Suppressor macrophage treated with lipopolysaccharide for 1 hour (primary cell): Measurements from ENCODE around the gene QSOX1.

Source experiments
- DNase-seq, 3 donors: peaks; one replicate each; pipeline ENCODE4 v3.0.0-alpha.2; 2020 to 2022

The QSOX1 gene

DNA sequence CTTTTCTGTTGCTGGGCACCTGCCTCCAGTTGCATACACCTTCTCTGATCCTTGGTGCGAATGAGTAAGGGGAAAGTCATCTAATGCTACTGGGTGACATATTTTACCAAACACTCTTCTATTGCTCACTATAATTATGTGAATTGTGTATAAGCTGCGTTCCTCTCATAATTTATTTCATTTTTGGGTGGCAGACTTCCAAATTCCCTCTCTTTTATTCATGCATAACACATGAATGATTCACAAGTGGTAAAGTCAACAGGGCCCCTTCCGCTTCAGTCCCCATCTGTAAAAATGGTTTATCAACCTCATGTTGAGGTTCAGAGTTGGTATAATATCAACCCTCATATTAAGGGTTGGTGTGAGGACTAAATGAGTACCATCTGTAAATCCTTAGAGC is 3.2 kb upstream of the QSOX1 start:
- no peak for DNase-seq

- DNase-seq: no peak
These were observed 2.1 kb upstream of the QSOX1 start for GRCh38 chr1:180152588-180152987.

DNA sequence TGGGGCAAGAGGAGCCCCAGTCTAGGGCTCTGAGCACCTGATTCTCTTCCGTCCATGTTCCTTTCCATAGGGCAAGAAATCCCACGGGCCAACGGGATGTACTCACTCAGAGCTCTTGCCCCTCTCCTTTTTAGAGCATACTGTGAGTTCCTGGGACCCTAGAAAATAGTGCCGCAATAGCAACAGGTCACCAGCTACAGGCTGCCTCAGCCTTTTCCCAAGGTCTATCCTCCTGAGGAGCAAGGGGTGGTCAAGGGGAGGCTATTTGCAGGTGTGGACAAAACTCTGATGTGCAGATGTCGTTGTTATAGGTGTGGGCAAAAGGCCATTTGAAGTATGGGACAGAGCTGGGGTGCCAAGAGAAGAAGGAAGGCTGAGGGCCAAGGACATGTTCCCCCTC is 1.6 kb upstream of the QSOX1 start:
- DNase-seq: no peak

DNA sequence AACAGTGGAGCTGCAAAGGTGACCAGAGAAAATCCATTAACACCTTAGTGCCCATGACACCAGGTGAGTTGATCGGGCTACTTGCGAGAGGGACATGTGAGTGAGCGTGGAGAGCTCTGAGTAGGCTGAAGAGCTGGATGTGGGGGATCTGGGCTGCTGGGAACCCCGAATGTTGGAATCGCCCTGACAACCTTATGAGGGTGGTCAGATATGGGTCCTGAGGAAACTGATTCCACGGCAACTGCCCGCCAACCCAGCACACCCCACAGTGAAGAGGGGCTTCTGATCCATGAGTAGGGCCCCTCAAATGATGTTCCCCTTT is 705 bp upstream of the QSOX1 start:
- DNase-seq: no peak

- DNase-seq: peak; percentile 32 to 42 (median 35)
These were observed 563 bp downstream of the QSOX1 start for GRCh38 chr1:180155182-180155682.

DNA sequence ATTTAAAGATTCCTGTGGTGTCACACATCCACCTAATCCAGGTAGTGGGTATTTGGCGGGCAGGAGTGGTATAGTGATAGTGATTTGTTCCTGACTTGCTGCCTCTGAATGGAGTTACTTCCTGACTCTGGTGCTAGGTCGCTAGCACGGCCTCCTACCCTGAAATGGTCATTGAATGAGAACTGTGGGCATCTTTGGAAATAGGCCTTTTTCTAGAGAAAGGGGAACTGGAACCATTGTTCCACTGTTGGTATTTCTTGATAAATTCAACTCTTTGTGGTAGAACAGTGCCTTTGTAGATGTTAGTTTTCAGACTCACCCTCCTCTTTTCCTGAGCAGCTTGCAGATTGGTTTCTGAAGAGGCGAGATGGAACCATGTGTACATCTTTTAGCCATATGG is 1.5 kb downstream of the QSOX1 start:
- peak; percentile 62 to 80 (median 80) for DNase-seq

DNA sequence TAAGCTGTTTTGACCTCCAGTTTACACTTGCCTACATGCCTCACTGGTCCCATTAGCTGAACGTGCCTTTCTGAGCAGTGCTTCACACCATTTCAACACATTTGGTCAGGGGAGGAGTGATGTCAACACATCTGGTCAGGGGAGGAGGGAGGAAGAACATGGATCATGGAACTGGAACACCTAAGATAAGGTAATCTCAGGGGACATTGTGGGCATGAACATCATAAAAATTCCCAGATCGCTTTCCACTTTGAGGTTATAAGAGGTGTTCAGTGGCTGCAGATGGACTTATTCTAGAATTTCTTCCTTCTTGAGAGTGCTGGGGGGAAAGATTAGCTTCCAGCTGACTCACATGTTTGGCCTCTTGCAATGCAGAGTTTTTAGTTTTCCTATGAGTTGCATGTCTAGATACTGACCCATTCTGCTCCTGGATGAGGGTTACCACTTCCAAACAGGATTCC is 2.0 kb downstream of the QSOX1 start:
- DNase-seq: peak; percentile 43 to 55 (median 43)

GRCh38 chr1:180157108-180157507 is 2.4 kb downstream of the QSOX1 start:
- no peak for DNase-seq

- DNase-seq: no peak
These were observed 2.9 kb downstream of the QSOX1 start for GRCh38 chr1:180157576-180158057.

- peak; percentile 31 to 51 (median 35) for DNase-seq
These were observed 3.8 kb downstream of the QSOX1 start for GRCh38 chr1:180158149-180159147.

DNA sequence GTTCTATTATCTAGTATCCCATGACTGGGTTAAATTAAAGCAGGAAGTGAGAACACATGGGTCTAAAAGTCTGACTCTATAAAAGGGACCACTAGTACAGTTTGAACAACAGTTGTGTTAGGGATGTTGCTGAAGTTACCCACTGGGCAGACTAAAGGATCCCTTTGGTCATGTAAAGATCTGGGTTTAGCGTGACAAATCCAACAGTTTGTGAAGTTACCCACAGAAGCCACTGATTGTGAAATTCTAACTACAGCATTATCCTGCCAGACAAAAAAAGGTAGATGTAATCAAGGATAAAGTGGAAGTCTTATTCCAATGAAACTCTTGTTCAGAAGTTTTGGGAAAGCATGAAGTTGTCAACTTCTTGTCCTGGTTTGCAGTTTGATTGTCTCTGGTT is 5.7 kb downstream of the QSOX1 start:
- peak; percentile 14 to 38 (median 35) for DNase-seq

GRCh38 chr1:180163041-180163440 is 8.4 kb downstream of the QSOX1 start:
- peak; percentile 20 to 75 (median 68) for DNase-seq

DNA sequence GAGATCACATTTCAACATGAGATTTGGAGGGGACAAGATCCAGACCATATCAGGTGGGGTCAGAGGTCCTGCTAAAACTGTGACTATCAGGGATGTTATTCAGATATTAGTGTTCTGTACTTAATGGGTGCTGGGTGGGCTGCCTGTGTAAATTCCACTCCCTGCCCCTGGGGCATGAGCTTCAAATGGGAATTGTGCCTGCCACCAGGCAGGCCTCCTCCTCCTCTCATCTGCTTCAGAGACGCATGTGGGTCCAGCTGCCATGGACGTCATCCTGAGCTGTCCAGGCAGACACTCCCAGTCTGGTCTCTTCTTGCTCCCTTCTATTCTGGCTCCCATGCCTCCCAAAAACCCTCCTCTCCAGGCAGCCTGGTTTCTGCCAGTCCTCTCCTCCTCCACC is 10.4 kb downstream of the QSOX1 start:
- DNase-seq: no peak

GRCh38 chr1:180165509-180166435 is 11.1 kb downstream of the QSOX1 start:
- no peak for DNase-seq

GRCh38 chr1:180166436-180166800 is 11.7 kb downstream of the QSOX1 start:
- DNase-seq: no peak

DNA sequence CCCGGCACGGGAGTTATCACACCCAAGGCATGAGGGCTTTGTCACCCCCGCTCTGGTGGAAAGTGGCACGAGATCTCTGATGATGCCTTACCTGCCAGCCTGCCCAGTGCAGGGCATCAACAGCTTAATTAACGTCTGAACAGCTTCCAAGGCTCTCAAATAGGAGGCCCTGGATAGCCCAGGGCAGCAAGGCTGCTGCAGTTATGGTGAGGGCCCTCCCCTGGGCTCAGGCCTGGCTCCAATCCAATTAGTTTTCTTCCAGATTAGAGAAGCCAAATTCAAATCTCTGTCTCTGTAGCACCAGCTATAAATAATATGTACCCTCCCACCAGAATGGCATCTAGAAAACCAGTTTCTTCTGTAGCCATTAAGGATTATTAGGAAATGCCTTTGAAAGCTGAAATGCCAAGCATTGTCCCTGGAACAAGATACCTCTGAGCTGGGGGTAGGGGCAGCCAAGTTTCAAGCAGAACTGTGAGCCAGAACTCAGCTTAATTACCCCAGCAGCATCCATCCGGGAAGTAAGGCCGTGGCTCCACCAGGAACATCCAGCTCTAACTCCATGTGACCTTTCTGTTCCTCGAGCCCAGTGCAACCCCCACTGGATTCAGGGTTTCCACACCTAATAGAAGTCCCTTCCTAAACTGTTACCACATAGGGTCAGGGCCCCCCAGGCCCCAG is 12.5 kb downstream of the QSOX1 start:
- no peak for DNase-seq

DNA sequence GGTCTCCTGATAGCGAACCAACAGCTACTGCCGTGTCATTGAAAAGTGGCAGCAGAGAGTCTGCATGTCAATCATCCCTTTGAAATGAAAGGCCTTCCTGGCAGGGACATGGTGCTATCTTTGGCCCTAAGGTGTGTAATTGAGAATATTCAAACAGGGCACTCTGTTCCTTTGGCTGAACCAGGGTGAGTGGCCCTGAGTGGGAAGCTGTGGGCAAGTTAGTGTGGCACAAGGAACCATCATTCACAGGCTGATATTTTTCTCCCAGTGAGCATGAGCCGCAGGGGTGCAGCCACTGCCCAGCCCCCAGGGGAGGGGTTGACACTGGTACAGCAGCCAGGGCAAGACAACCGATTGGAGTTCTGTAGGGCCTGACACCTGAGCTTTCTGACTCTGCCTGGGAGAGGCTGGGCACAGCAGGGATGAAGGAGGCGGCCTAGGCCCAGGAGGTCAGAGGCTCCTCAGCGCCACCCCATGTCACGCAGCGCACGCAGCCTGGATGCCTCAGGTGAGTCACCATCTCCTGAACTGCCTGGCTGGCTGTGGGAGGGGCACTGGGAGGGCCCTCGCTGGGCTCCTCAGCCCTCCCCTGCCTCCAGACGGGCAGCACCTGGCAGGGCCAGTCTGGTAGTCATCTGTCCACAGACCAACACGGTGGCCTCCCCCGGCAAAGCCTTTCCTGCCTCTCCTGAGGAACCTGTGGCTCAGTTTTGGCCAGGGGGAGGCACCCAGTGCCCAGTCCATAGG is 13.2 kb downstream of the QSOX1 start:
- no peak for DNase-seq

- peak; percentile 28 to 63 (median 43) for DNase-seq
These were observed 14.3 kb downstream of the QSOX1 start for GRCh38 chr1:180168786-180169639.

- DNase-seq: no peak
These were observed 15.0 kb downstream of the QSOX1 start for GRCh38 chr1:180169640-180170195.

GRCh38 chr1:180170546-180171151 is 16.0 kb downstream of the QSOX1 start:
- DNase-seq: no peak
